AG09309 (cell line): Measurements from ENCODE around the gene PDE1C.

Source experiments
- DNase-seq: peaks from one replicate; pipeline ENCODE4 v3.0.0-alpha.2; 2010; ENCODE audit warnings: low read depth
- H3K4me3 ChIP-seq: 2 replicates; pipeline ENCODE4 v1.5.1; 2011; ENCODE audit warnings: mild to moderate bottlenecking, low read depth, low read length, moderate library complexity; ENCODE audit not compliant: control insufficient read depth
- CTCF ChIP-seq: IDR thresholded peaks from 2 replicates; pipeline ENCODE4 v1.5.1; 2011; ENCODE audit warnings: mild to moderate bottlenecking, low read depth, low read length, inconsistent platforms; ENCODE audit not compliant: insufficient read depth, control insufficient read depth; ENCODE audit errors: missing control alignments

Gene PDE1C

GRCh38 chr7:31934551-31934950, 135.7 kb downstream of the PDE1C start:
- no peak for DNase-seq
- H3K4me3 ChIP-seq: no peak overlapping the region
- no peak for TF ChIP-seq CTCF

- no peak for DNase-seq
- TF ChIP-seq CTCF: no peak
- H3K4me3 ChIP-seq: no peak overlapping the region
Observed at GRCh38 chr7:31933481-31933880, 136.7 kb downstream of the PDE1C start.

GRCh38 chr7:31926991-31927584, 143.1 kb downstream of the PDE1C start:
- no peak overlapping the region for H3K4me3 ChIP-seq
- TF ChIP-seq CTCF: no peak
- no peak for DNase-seq

- no peak for TF ChIP-seq CTCF
- DNase-seq: no peak
- H3K4me3 ChIP-seq: no peak overlapping the region
Observed at GRCh38 chr7:31925753-31926454, 144.3 kb downstream of the PDE1C start.

GRCh38 chr7:31924251-31924650, 146.0 kb downstream of the PDE1C start:
- H3K4me3 ChIP-seq: no peak overlapping the region
- no peak for TF ChIP-seq CTCF
- DNase-seq: no peak

GRCh38 chr7:31922848-31923247, 147.4 kb downstream of the PDE1C start:
- H3K4me3 ChIP-seq: no peak overlapping the region
- TF ChIP-seq CTCF: no peak
- DNase-seq: no peak
